Transverse colon (tissue), 4 donors: ENCODE measurements around the gene WDCP.

Experiments used
- POLR2A ChIP-seq: fragments of 450-650 bp; IDR thresholded peaks from one replicate; pipeline ENCODE4 v1.6.1; 2016; ENCODE audit warnings: antibody characterized with exemption, mild to moderate bottlenecking, moderate library complexity
- POLR2AphosphoS5 ChIP-seq, 3 donors: sonication (generic); formaldehyde crosslinking; IDR thresholded peaks; one replicate each; pipeline ENCODE4 v1.6.1; 2016; ENCODE audit warnings: antibody characterized with exemption in 3 of 3
- TF ChIP-seq, protein P1 (sequence below), 5 experiments: fragments of 200-600 bp in 3 of 5; fragments of 450-650 bp in 2 of 5; sonication (generic) in 3 of 5; IDR thresholded peaks; 1 replicate in 2 of 5; 2 replicates in 3 of 5; pipeline ENCODE4 v1.5.1; 2016 to 2017; ENCODE audit warnings: antibody characterized with exemption in 5 of 5, inconsistent platforms in 3 of 5, mild to moderate bottlenecking in 2 of 5, moderate library complexity in 1 of 5

DNA sequence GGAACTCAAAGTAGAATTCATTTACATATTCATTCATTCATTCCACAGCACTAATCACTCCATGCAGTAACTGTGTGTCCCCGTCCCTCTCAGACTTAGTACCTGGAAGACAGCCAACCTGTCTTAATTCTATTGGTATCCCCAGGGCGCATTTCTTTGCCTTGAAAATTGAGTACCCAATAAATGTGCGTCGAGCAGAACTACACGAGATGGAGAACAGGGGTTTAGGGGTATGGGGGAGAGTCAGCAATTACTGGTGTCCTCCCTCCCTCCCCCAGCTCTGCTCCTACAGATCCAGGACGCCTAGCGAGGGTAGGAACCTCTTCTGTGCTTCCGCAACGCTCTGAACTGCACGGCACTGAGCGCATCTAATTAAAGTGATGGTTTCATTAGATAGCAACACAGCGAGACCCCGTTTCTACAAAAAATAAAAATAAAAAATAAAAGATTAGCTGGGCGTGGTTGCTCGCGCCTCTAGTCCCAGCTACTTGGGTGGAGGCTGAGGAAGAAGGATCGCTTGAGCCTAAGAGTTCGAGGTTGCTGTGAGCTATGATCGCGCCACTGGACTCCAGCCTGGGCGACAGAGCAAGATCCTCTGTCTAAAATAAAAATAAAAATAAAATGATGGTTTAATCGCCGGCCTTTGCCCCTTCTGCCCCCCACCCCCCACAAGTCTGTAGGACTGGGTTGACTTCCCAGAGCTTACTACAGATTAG is 1.7 kb upstream of the WDCP start:
- TF ChIP-seq, protein P1, sequence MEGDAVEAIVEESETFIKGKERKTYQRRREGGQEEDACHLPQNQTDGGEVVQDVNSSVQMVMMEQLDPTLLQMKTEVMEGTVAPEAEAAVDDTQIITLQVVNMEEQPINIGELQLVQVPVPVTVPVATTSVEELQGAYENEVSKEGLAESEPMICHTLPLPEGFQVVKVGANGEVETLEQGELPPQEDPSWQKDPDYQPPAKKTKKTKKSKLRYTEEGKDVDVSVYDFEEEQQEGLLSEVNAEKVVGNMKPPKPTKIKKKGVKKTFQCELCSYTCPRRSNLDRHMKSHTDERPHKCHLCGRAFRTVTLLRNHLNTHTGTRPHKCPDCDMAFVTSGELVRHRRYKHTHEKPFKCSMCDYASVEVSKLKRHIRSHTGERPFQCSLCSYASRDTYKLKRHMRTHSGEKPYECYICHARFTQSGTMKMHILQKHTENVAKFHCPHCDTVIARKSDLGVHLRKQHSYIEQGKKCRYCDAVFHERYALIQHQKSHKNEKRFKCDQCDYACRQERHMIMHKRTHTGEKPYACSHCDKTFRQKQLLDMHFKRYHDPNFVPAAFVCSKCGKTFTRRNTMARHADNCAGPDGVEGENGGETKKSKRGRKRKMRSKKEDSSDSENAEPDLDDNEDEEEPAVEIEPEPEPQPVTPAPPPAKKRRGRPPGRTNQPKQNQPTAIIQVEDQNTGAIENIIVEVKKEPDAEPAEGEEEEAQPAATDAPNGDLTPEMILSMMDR (IDR thresholded peaks at IDR 0.05), result no peak
- TF ChIP-seq POLR2AphosphoS5 (IDR thresholded peaks at IDR 0.05) (no peak), POLR2A (no peak)
